Type B pancreatic cell (in vitro differentiated cells): Measurements from ENCODE around the gene RELCH. TPM values are rescaled to one million over a fixed set of nuclear protein-coding genes. Genes with fewer than 3 reads are reported as not detected.

Source experiments
- DNase-seq: peaks from one replicate; pipeline ENCODE4 v3.0.0; 2021; ENCODE audit warnings: mixed read lengths; ENCODE audit not compliant: unreplicated experiment; ENCODE audit errors: extremely low spot score
- H3K27ac Mint-ChIP-seq: 2 replicates; pipeline ENCODE4 v1.8.0; 2021; ENCODE audit warnings: mild to moderate bottlenecking, mixed read lengths
- H3K27me3 Mint-ChIP-seq: 2 replicates; pipeline ENCODE4 v1.8.0; 2021; ENCODE audit warnings: mixed read lengths
- H3K36me3 Mint-ChIP-seq: 2 replicates; pipeline ENCODE4 v1.8.0; 2021; ENCODE audit warnings: mixed read lengths
- H3K4me1 Mint-ChIP-seq: one replicate; pipeline ENCODE4 v1.8.0; 2021; ENCODE audit warnings: mixed read lengths; ENCODE audit not compliant: unreplicated experiment
- H3K4me3 Mint-ChIP-seq: 2 replicates; pipeline ENCODE4 v1.8.0; 2021; ENCODE audit warnings: mild to moderate bottlenecking, mixed read lengths
- H3K9me3 Mint-ChIP-seq: 2 replicates; pipeline ENCODE4 v1.8.0; 2021; ENCODE audit warnings: mixed read lengths
- CTCF ChIP-seq: fragments of 200-600 bp; sonication (generic); conservative IDR thresholded peaks from 2 replicates; pipeline ENCODE4 v1.5.0; 2021; ENCODE audit warnings: antibody characterized with exemption, mild to moderate bottlenecking
- total RNA-seq: library from RNA; stranded (reverse); gene quantifications from 2 replicates; pipeline ENCODE4 v1.2.1, GENCODE V29; 2021; ENCODE audit warnings: low replicate concordance

RELCH gene
- total RNA-seq, 1 donor from 2014 or later: 27.4 TPM

- no peak for DNase-seq
- Mint-ChIP-seq H3K4me3 (no peak overlapping the region), H3K36me3 (no peaks in the 10 kb centered on the region), H3K27me3 (no peaks in the 10 kb centered on the region), H3K9me3 (peaks cover 4% of the 10 kb centered on the region), H3K27ac (peak overlapping the region; percentile 79), H3K4me1 (peaks cover 12% of the 10 kb centered on the region)
- no peak for TF ChIP-seq CTCF
These were observed 14.8 kb downstream of the RELCH start for GRCh38 chr18:62201870-62202269.

GRCh38 chr18:62205824-62206223 is 18.8 kb downstream of the RELCH start:
- TF ChIP-seq CTCF: no peak
- Mint-ChIP-seq H3K27ac (no peak overlapping the region), H3K4me1 (no peaks in the 10 kb centered on the region), H3K27me3 (no peaks in the 10 kb centered on the region), H3K9me3 (peaks cover 12% of the 10 kb centered on the region), H3K36me3 (peaks cover 20% of the 10 kb centered on the region), H3K4me3 (no peak overlapping the region)
- no peak for DNase-seq

GRCh38 chr18:62206593-62206992 is 19.5 kb downstream of the RELCH start:
- Mint-ChIP-seq H3K4me1 (no peaks in the 10 kb centered on the region), H3K27ac (no peak overlapping the region), H3K4me3 (no peak overlapping the region), H3K9me3 (peaks cover 12% of the 10 kb centered on the region), H3K27me3 (no peaks in the 10 kb centered on the region), H3K36me3 (peaks cover 20% of the 10 kb centered on the region)
- TF ChIP-seq CTCF: no peak
- DNase-seq: no peak

- H3K4me3 Mint-ChIP-seq: no peak overlapping the region
- TF ChIP-seq CTCF: no peak
- no peak overlapping the region for H3K27ac Mint-ChIP-seq
- no peaks in the 10 kb centered on the region for H3K27me3 Mint-ChIP-seq
- H3K9me3 Mint-ChIP-seq: peaks cover 8% of the 10 kb centered on the region
- DNase-seq: no peak
- H3K4me1 Mint-ChIP-seq: no peaks in the 10 kb centered on the region
- peaks cover 26% of the 10 kb centered on the region for H3K36me3 Mint-ChIP-seq
These were observed 22.0 kb downstream of the RELCH start for GRCh38 chr18:62209046-62209445.

- H3K4me1 Mint-ChIP-seq: no peaks in the 10 kb centered on the region
- DNase-seq: no peak
- H3K36me3 Mint-ChIP-seq: peaks cover 26% of the 10 kb centered on the region
- peaks cover 8% of the 10 kb centered on the region for H3K9me3 Mint-ChIP-seq
- H3K27ac Mint-ChIP-seq: no peak overlapping the region
- no peak for TF ChIP-seq CTCF
- H3K4me3 Mint-ChIP-seq: no peak overlapping the region
- H3K27me3 Mint-ChIP-seq: no peaks in the 10 kb centered on the region
These were observed 23.1 kb downstream of the RELCH start for GRCh38 chr18:62210138-62210537.

GRCh38 chr18:62211325-62211828 is 24.3 kb downstream of the RELCH start:
- Mint-ChIP-seq H3K27ac (no peak overlapping the region), H3K4me1 (no peaks in the 10 kb centered on the region), H3K27me3 (no peaks in the 10 kb centered on the region), H3K4me3 (no peak overlapping the region), H3K36me3 (peaks cover 30% of the 10 kb centered on the region), H3K9me3 (peaks cover 8% of the 10 kb centered on the region)
- TF ChIP-seq CTCF: no peak
- DNase-seq: no peak
